RCC 7860 (cell line): ENCODE data around the gene ZKSCAN5.
"Not testable (repeated sequence)": the region's sequence is repeated elsewhere in the genome, so short reads cannot be mapped to it uniquely, and the experiment has no call there.

Source experiments
- DNase-seq: peaks from one replicate; pipeline ENCODE4 v3.0.0-alpha.2; 2015; ENCODE audit warnings: low spot score
- FAIRE-seq: peaks from 2 replicates; lab custom pipeline; 2012; peaks lifted over from hg19 to GRCh38; lab: Jason Lieb, UNC

ZKSCAN5 gene

GRCh38 chr7:99580778-99581332 is 76.4 kb downstream of the ZKSCAN5 start:
- DNase-seq, FAIRE-seq: not testable (repeated sequence)
